Dendritic cell treated with granulocyte-macrophage colony-stimulating factor and Interleukin-4, amounts not matched to agents 40 ng/mL and 50 ng/mL, for 4 days (primary cell): ENCODE measurements around the gene FKBP1A.

Experiments
- H3K27ac Mint-ChIP-seq: one replicate; pipeline ENCODE4 v1.8.0; 2022; ENCODE audit warnings: mild to moderate bottlenecking, mixed read lengths
- H3K27me3 Mint-ChIP-seq: one replicate; pipeline ENCODE4 v1.8.0; 2022; ENCODE audit warnings: mild to moderate bottlenecking, mixed read lengths
- H3K36me3 Mint-ChIP-seq: one replicate; pipeline ENCODE4 v1.8.0; 2022; ENCODE audit warnings: low read depth, mixed read lengths
- H3K4me1 Mint-ChIP-seq: one replicate; pipeline ENCODE4 v1.8.0; 2022; ENCODE audit warnings: low read depth, mixed read lengths
- H3K4me3 Mint-ChIP-seq: one replicate; pipeline ENCODE4 v1.8.0; 2022; ENCODE audit warnings: mild to moderate bottlenecking, moderate library complexity, mixed read lengths
- H3K9me3 Mint-ChIP-seq: one replicate; pipeline ENCODE4 v1.8.0; 2022; ENCODE audit warnings: mixed read lengths
- intact Hi-C: fragments of 100-400 bp; cut with micrococcal nuclease; formaldehyde crosslinking; loops from one replicate; pipeline ENCODE4 v1.15.0; 2022

Gene FKBP1A

GRCh38 chr20:1392693-1393506 is at the start of gene FKBP1A:
TSS of gene FKBP1A (minus strand) at chr20:1393054. CDS start at chr20:1392998, 56 bp downstream.
- Mint-ChIP-seq H3K27me3 (peaks cover 13% of the 10 kb centered on the region), H3K4me1 (peaks cover 64% of the 10 kb centered on the region), H3K27ac (peak within 1 kb of the TSS; percentile 90), H3K36me3 (peaks cover 52% of the 10 kb centered on the region), H3K9me3 (no peaks in the 10 kb centered on the region), H3K4me3 (peak within 1 kb of the TSS; percentile 84)
- intact Hi-C loops: loop anchor here (1.0 to 5.0 kb wide), 3 partner anchors 16 to 68 kb away; no protein-coding TSS in a partner anchor

DNA sequence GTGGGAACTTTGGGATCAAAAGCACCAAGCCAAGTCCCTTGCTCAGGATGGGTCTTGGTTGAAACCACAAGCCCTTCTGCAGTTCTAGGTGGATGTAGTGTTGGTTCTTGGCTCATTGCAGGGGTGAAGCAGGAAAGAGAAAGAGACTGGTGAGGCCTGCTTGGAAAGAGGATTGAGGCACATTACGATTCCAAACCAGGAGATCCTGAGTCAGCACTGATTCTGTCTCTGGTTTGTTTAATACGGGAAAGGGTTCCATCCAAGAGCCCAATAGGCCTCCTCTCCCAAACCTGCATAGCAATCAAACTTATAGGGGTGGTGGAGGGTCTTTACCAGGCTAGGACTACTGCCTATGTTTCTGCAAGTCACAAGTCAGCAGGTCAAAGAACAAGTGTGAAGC is 49.5 kb upstream of the FKBP1A start:
- Mint-ChIP-seq H3K27me3 (no peaks in the 10 kb centered on the region), H3K4me3 (no peak overlapping the region), H3K36me3 (peaks cover 82% of the 10 kb centered on the region), H3K27ac (no peak overlapping the region), H3K9me3 (no peaks in the 10 kb centered on the region), H3K4me1 (peaks cover 7% of the 10 kb centered on the region)
- intact Hi-C loops: no loop called here

DNA sequence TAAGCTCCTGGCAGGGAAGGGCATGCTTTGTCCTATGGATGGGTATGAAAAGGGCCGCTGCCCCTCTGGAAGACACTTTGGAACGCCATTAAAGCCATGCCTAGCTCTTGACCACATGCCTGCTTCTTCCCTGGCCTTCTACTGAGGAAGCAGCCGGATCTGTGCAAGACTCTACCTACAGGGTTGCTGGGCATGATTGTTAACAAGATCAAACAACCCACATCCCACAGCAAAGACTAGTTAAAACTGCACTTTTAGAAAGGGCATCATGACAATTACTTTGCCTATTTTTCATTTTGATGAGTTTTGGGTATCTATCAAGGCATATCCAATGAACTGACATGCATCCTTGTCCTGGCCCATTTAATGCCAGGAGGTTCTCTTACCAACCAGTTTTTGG is 48.3 kb upstream of the FKBP1A start:
- peaks cover 7% of the 10 kb centered on the region for H3K4me1 Mint-ChIP-seq
- no peaks in the 10 kb centered on the region for H3K9me3 Mint-ChIP-seq
- H3K4me3 Mint-ChIP-seq: no peak overlapping the region
- H3K36me3 Mint-ChIP-seq: peaks cover 70% of the 10 kb centered on the region
- H3K27me3 Mint-ChIP-seq: no peaks in the 10 kb centered on the region
- no peak overlapping the region for H3K27ac Mint-ChIP-seq
- intact Hi-C loops: no loop called here

- H3K4me1 Mint-ChIP-seq: peaks cover 7% of the 10 kb centered on the region
- intact Hi-C loops: no loop called here
- H3K27me3 Mint-ChIP-seq: no peaks in the 10 kb centered on the region
- H3K36me3 Mint-ChIP-seq: peaks cover 59% of the 10 kb centered on the region
- H3K27ac Mint-ChIP-seq: no peak overlapping the region
- no peak overlapping the region for H3K4me3 Mint-ChIP-seq
- H3K9me3 Mint-ChIP-seq: no peaks in the 10 kb centered on the region
Observed at GRCh38 chr20:1440024-1440423, 47.2 kb upstream of the FKBP1A start.

- peaks cover 42% of the 10 kb centered on the region for H3K36me3 Mint-ChIP-seq
- peaks cover 17% of the 10 kb centered on the region for H3K4me1 Mint-ChIP-seq
- no peaks in the 10 kb centered on the region for H3K9me3 Mint-ChIP-seq
- H3K27me3 Mint-ChIP-seq: no peaks in the 10 kb centered on the region
- intact Hi-C loops: loop anchor here (5.0 kb wide), 2 partner anchors 46 to 61 kb away; partner anchors contain the start of gene FKBP1A
- no peak overlapping the region for H3K4me3 Mint-ChIP-seq
- no peak overlapping the region for H3K27ac Mint-ChIP-seq
Observed at GRCh38 chr20:1438361-1438760, 45.5 kb upstream of the FKBP1A start.

- H3K36me3 Mint-ChIP-seq: peaks cover 32% of the 10 kb centered on the region
- H3K27ac Mint-ChIP-seq: no peak overlapping the region
- H3K4me1 Mint-ChIP-seq: peaks cover 23% of the 10 kb centered on the region
- no peak overlapping the region for H3K4me3 Mint-ChIP-seq
- H3K9me3 Mint-ChIP-seq: no peaks in the 10 kb centered on the region
- H3K27me3 Mint-ChIP-seq: peaks cover 7% of the 10 kb centered on the region
- intact Hi-C loops: loop anchor here (1.0 to 5.0 kb wide), 3 partner anchors 45 to 124 kb away; partner anchors contain the start of gene FKBP1A
Observed at GRCh38 chr20:1437235-1437904, 44.5 kb upstream of the FKBP1A start.

DNA sequence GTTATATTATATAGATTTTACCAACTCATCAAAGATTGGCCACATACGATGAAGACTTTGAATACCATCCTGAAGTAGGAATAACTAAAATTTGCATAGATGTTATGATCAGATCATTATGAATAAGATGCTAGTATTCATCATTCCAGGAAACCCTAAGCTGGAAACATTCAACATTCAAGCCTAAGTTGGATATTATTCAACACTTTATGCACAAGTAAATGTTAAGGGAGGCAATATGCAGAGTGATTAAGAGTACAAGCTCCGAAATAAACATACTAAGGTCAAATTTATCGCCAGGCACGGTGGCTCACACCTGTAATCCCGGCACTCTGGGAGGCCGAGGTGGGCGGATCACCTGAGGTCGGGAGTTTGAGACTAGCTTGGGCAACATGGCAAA is 43.4 kb upstream of the FKBP1A start:
- Mint-ChIP-seq H3K9me3 (no peaks in the 10 kb centered on the region), H3K36me3 (peaks cover 21% of the 10 kb centered on the region), H3K4me3 (no peak overlapping the region), H3K4me1 (peaks cover 23% of the 10 kb centered on the region), H3K27me3 (peaks cover 15% of the 10 kb centered on the region), H3K27ac (no peak overlapping the region)
- intact Hi-C loops: loop anchor here (5.0 kb wide), 2 partner anchors 44 to 59 kb away; partner anchors contain the start of gene FKBP1A

DNA sequence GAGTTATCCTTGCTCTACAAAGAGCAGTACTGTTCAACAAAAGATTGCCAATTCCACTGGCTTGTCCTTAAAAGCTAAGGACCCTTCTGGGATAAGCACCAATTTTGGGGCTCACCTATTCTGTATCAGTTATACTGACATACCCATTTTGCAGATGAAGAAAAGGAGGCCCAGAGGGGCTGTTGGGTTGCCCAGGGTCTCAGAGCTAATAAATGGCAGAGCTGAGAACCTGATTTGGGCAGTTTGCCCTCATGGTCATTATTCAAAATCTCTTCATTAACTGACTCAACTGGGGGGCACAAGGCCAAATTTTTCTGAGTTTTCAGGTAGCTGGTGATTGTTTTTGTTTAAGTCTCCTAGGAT is 42.5 kb upstream of the FKBP1A start:
- peaks cover 15% of the 10 kb centered on the region for H3K27me3 Mint-ChIP-seq
- H3K4me3 Mint-ChIP-seq: no peak overlapping the region
- peaks cover 12% of the 10 kb centered on the region for H3K36me3 Mint-ChIP-seq
- H3K9me3 Mint-ChIP-seq: no peaks in the 10 kb centered on the region
- H3K27ac Mint-ChIP-seq: no peak overlapping the region
- H3K4me1 Mint-ChIP-seq: peaks cover 24% of the 10 kb centered on the region
- intact Hi-C loops: loop anchor here (5.0 kb wide), 2 partner anchors 43 to 58 kb away; partner anchors contain the start of gene FKBP1A

DNA sequence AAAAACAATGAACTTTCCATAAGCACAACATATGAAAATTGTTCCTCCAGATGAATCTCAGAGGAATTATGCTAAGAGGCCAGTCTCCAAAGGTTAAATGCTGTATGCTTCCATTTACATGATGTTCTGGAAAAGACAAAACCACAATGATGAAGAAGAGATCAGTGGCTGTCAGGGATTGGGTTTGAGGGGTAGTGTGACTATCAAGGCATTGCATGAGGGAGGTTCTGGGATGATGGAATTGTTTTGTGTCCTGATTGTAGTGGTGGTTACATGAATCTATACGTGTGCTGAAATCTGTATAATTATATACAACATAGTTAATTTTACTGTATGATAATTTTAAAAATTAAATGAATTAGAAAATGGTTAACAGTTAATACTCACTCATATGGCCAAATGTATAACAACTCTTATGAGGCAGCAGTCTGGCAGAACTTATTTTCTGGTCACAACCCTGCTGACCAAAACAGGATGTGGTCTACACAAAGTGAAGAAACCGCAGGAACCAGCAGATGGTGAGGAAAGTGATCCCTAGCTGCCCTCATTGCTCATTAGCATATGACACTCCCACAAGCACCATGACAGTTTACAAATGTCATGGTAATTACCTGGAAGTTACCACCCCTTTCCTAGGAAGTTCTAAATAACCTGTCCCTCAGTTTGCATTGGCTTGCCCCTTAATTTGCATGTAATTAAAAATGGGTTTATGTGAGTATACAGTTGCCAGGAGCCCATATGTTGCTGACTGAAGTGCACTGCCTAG is 41.9 kb upstream of the FKBP1A start:
- H3K4me3 Mint-ChIP-seq: no peak overlapping the region

DNA sequence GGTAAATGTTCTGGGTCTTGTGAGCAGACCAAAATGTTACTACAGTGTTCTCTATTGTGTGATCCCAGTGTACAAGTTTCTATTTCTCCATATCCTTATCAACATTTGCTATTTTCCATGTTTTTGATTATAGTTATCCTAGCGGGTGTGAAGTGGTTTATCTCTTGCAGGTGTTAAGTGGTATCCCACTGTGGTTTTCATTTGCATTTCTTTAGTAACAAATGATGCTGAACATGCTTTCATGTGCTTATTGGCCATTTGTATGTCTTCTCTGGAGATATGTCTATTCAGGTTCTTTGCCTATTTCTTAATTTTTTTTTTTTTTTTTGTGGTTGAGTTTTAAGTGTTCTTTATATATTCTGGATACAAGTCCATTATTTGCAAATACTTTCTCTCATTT is 38.3 kb upstream of the FKBP1A start:
- no peaks in the 10 kb centered on the region for H3K36me3 Mint-ChIP-seq
- H3K9me3 Mint-ChIP-seq: no peaks in the 10 kb centered on the region
- intact Hi-C loops: no loop called here
- peaks cover 22% of the 10 kb centered on the region for H3K4me1 Mint-ChIP-seq
- no peak overlapping the region for H3K4me3 Mint-ChIP-seq
- no peak overlapping the region for H3K27ac Mint-ChIP-seq
- H3K27me3 Mint-ChIP-seq: peaks cover 25% of the 10 kb centered on the region

More for the DNA sequence above, 41.9 kb upstream of the FKBP1A start:
- Mint-ChIP-seq H3K36me3 (peaks cover 6% of the 10 kb centered on the region), H3K27ac (no peak overlapping the region), H3K9me3 (no peaks in the 10 kb centered on the region), H3K4me1 (peaks cover 30% of the 10 kb centered on the region), H3K27me3 (peaks cover 16% of the 10 kb centered on the region)
- intact Hi-C loops: loop anchor here (5.0 kb wide), 2 partner anchors 42 to 57 kb away; partner anchors contain the start of gene FKBP1A

- Mint-ChIP-seq H3K27ac (no peak overlapping the region), H3K4me1 (peaks cover 22% of the 10 kb centered on the region), H3K9me3 (no peaks in the 10 kb centered on the region), H3K27me3 (peaks cover 25% of the 10 kb centered on the region), H3K36me3 (no peaks in the 10 kb centered on the region), H3K4me3 (no peak overlapping the region)
- intact Hi-C loops: no loop called here
Observed at GRCh38 chr20:1430004-1430451, 37.2 kb upstream of the FKBP1A start.

GRCh38 chr20:1429143-1429728 is 36.4 kb upstream of the FKBP1A start:
- intact Hi-C loops: no loop called here
- peaks cover 27% of the 10 kb centered on the region for H3K27me3 Mint-ChIP-seq
- H3K4me1 Mint-ChIP-seq: peaks cover 20% of the 10 kb centered on the region
- H3K27ac Mint-ChIP-seq: no peak overlapping the region
- no peaks in the 10 kb centered on the region for H3K36me3 Mint-ChIP-seq
- no peak overlapping the region for H3K4me3 Mint-ChIP-seq
- no peaks in the 10 kb centered on the region for H3K9me3 Mint-ChIP-seq

GRCh38 chr20:1427457-1428054 is 34.7 kb upstream of the FKBP1A start:
- H3K27me3 Mint-ChIP-seq: peaks cover 25% of the 10 kb centered on the region
- intact Hi-C loops: no loop called here
- no peaks in the 10 kb centered on the region for H3K36me3 Mint-ChIP-seq
- H3K4me3 Mint-ChIP-seq: no peak overlapping the region
- peaks cover 14% of the 10 kb centered on the region for H3K4me1 Mint-ChIP-seq
- H3K27ac Mint-ChIP-seq: no peak overlapping the region
- no peaks in the 10 kb centered on the region for H3K9me3 Mint-ChIP-seq
